ENCODE data around the gene SLC38A6.

- TF ChIP-seq, protein P1, sequence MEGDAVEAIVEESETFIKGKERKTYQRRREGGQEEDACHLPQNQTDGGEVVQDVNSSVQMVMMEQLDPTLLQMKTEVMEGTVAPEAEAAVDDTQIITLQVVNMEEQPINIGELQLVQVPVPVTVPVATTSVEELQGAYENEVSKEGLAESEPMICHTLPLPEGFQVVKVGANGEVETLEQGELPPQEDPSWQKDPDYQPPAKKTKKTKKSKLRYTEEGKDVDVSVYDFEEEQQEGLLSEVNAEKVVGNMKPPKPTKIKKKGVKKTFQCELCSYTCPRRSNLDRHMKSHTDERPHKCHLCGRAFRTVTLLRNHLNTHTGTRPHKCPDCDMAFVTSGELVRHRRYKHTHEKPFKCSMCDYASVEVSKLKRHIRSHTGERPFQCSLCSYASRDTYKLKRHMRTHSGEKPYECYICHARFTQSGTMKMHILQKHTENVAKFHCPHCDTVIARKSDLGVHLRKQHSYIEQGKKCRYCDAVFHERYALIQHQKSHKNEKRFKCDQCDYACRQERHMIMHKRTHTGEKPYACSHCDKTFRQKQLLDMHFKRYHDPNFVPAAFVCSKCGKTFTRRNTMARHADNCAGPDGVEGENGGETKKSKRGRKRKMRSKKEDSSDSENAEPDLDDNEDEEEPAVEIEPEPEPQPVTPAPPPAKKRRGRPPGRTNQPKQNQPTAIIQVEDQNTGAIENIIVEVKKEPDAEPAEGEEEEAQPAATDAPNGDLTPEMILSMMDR (IDR thresholded peaks at IDR 0.05; ENCODE audit: low read depth, low read length), result no peak
- TF ChIP-seq EZH2phosphoT487 (IDR thresholded peaks at IDR 0.05; ENCODE audit: low read depth), result no peak
Measured at GRCh38 chr14:60968099-60968498, 12.9 kb upstream of the SLC38A6 start.
